ENCODE results near the gene TCF15. TPM values are rescaled to one million over a fixed set of nuclear protein-coding genes. Genes with fewer than 3 reads are reported as not detected.

Gene TCF15
- total and polyA plus RNA-seq, 2 experiments from 2014 or later, result not detected

GRCh38 chr20:576156-576555, 34.0 kb downstream of the TCF15 start:
- H3K27me3 ChIP-seq, result peaks cover 19% of the 10 kb centered on the region
- peaks cover 7% of the 10 kb centered on the region for H3K4me1 ChIP-seq (ENCODE audit: insufficient read depth)
- H4K20me1 ChIP-seq (ENCODE audit: insufficient read depth, poor library complexity, severe bottlenecking), result no peaks in the 10 kb centered on the region
- WGBS (ENCODE audit: low lambda C conversion rate, missing lambda C conversion rate), result 88% methylated on average over 3 of the region's 3 CpGs
- DNase-seq (ENCODE audit: low spot score), result no peak
- no peaks in the 10 kb centered on the region for H3K9me2 ChIP-seq (replicated peaks; ENCODE audit: insufficient read depth)
- no peaks in the 10 kb centered on the region for H3K36me3 ChIP-seq (replicated peaks; ENCODE audit: insufficient read depth, low read depth)
- H3K27ac ChIP-seq, result no peak overlapping the region
- no peak overlapping the region for H3K4me2 ChIP-seq
- no peak for TF ChIP-seq EZH2phosphoT487 (IDR thresholded peaks at IDR 0.05; ENCODE audit: low read depth, severe bottlenecking, unreplicated experiment)
- H2AFZ ChIP-seq, result no peak overlapping the region
- H3K9me3 ChIP-seq (ENCODE audit: low read depth), result no peaks in the 10 kb centered on the region
- no peak overlapping the region for H3K4me3 ChIP-seq
- H3K79me2 ChIP-seq, result no peaks in the 10 kb centered on the region

DNA sequence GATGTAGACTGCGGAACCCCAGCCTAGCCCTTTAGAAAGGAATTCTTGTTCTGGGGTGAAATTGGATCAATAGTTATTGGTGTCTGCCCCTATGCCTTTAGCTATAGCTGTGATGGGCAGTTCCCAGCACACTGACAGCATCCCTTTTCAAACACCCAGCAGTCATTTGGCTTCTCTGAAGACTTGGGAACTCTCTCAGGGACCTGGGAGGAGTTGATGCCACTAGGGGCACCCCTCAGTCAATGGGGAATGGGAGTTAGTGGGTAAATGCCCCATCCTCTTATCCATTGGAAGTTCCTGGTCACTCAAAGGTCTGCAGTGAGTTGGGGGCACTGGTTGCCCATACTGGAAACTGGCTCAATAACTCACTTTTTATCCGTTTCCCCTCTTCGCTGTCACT, 34.9 kb downstream of the TCF15 start:
- Histone ChIP-seq H3K9me2 (replicated peaks; ENCODE audit: insufficient read depth) (no peaks in the 10 kb centered on the region), H3K27me3 (peaks cover 19% of the 10 kb centered on the region), H3K4me2 (no peak overlapping the region), H3K36me3 (replicated peaks; ENCODE audit: insufficient read depth, low read depth) (no peaks in the 10 kb centered on the region), H2AFZ (no peak overlapping the region), H4K20me1 (ENCODE audit: insufficient read depth, poor library complexity, severe bottlenecking) (no peaks in the 10 kb centered on the region), H3K4me1 (ENCODE audit: insufficient read depth) (peaks cover 8% of the 10 kb centered on the region), H3K79me2 (no peaks in the 10 kb centered on the region), H3K27ac (no peak overlapping the region), H3K9me3 (ENCODE audit: low read depth) (no peaks in the 10 kb centered on the region), H3K4me3 (no peak overlapping the region)
- TF ChIP-seq EZH2phosphoT487 (IDR thresholded peaks at IDR 0.05; ENCODE audit: low read depth, severe bottlenecking, unreplicated experiment), result no peak
- no peak for DNase-seq (ENCODE audit: low spot score)
- 96% methylated on average over 3 of the region's 3 CpGs for WGBS (ENCODE audit: low lambda C conversion rate, missing lambda C conversion rate)

- WGBS (ENCODE audit: low lambda C conversion rate, missing lambda C conversion rate), result 40% methylated on average over 14 of the region's 15 CpGs
- no peaks in the 10 kb centered on the region for H3K9me3 ChIP-seq (ENCODE audit: low read depth)
- no peaks in the 10 kb centered on the region for H3K36me3 ChIP-seq (replicated peaks; ENCODE audit: insufficient read depth, low read depth)
- H3K27ac ChIP-seq, result no peak overlapping the region
- no peaks in the 10 kb centered on the region for H4K20me1 ChIP-seq (ENCODE audit: insufficient read depth, poor library complexity, severe bottlenecking)
- no peak for TF ChIP-seq EZH2 (IDR thresholded peaks at IDR 0.05; ENCODE audit: borderline replicate concordance)
- TF ChIP-seq, protein P1, sequence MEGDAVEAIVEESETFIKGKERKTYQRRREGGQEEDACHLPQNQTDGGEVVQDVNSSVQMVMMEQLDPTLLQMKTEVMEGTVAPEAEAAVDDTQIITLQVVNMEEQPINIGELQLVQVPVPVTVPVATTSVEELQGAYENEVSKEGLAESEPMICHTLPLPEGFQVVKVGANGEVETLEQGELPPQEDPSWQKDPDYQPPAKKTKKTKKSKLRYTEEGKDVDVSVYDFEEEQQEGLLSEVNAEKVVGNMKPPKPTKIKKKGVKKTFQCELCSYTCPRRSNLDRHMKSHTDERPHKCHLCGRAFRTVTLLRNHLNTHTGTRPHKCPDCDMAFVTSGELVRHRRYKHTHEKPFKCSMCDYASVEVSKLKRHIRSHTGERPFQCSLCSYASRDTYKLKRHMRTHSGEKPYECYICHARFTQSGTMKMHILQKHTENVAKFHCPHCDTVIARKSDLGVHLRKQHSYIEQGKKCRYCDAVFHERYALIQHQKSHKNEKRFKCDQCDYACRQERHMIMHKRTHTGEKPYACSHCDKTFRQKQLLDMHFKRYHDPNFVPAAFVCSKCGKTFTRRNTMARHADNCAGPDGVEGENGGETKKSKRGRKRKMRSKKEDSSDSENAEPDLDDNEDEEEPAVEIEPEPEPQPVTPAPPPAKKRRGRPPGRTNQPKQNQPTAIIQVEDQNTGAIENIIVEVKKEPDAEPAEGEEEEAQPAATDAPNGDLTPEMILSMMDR (IDR thresholded peaks at IDR 0.05; ENCODE audit: poor library complexity), result no peak
- no peak for TF ChIP-seq EZH2phosphoT487 (IDR thresholded peaks at IDR 0.05; ENCODE audit: low read depth, severe bottlenecking, unreplicated experiment)
- no peak overlapping the region for H3K4me3 ChIP-seq
- H3K4me2 ChIP-seq, result no peak overlapping the region
- DNase-seq (ENCODE audit: low spot score), result no peak
- H3K27me3 ChIP-seq, result peaks cover 19% of the 10 kb centered on the region
- no peak overlapping the region for H2AFZ ChIP-seq
- peaks cover 8% of the 10 kb centered on the region for H3K4me1 ChIP-seq (ENCODE audit: insufficient read depth)
- no peaks in the 10 kb centered on the region for H3K9me2 ChIP-seq (replicated peaks; ENCODE audit: insufficient read depth)
- H3K79me2 ChIP-seq, result no peaks in the 10 kb centered on the region
These were observed 35.7 kb downstream of the TCF15 start for GRCh38 chr20:574297-574942.

DNA sequence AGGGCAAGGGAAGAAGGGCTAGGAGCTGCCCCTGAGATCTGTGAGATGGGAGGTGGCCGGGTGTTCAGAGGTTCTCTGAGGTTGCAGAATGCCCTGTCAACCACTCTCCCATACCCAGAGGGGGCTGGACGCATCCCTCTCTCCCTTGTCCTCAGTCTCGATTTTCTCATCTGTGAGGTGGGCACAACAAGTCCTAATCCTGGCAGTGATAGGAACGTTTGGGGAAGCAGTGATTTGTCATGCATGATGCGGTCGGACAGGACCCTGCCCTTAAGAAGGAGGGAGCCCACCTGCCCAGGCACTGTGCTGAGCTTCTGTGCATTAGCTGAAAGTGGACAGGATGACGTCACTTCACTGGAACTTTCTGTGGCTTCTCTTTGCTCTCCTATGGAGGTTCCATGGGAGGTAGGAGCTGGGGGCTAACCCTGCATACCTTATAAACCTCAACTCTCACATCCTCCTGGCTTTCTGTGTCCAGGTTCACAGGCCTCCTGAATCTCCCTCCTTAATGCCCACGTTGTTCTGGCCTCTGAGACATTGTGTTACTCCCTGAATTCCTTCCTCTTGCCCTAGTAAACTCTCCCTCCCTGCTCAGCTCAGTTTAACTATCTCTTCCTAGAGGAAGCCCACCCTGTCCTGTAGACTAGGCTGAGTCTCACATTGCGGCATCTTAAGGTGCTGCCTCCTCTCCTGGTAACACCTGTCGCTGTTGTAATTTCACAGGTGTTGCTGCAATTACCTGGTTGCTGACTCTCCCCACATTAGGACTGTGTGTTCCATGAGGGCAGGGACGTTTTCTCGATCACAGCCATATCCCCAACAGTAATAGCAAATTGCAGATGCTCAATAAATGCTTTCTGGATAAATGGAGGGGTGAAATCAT, 36.5 kb downstream of the TCF15 start:
- no peaks in the 10 kb centered on the region for H3K36me3 ChIP-seq (replicated peaks; ENCODE audit: insufficient read depth, low read depth)
- H3K4me2 ChIP-seq, result no peak overlapping the region
- H3K27me3 ChIP-seq, result peaks cover 19% of the 10 kb centered on the region
- H4K20me1 ChIP-seq (ENCODE audit: insufficient read depth, poor library complexity, severe bottlenecking), result no peaks in the 10 kb centered on the region
- no peaks in the 10 kb centered on the region for H3K9me3 ChIP-seq (ENCODE audit: low read depth)
- no peak overlapping the region for H3K4me3 ChIP-seq
- 73% methylated on average over 12 of the region's 12 CpGs for WGBS (ENCODE audit: low lambda C conversion rate, missing lambda C conversion rate)
- H3K79me2 ChIP-seq, result no peaks in the 10 kb centered on the region
- H3K9me2 ChIP-seq (replicated peaks; ENCODE audit: insufficient read depth), result no peaks in the 10 kb centered on the region
- no peak overlapping the region for H3K27ac ChIP-seq
- DNase-seq (ENCODE audit: low spot score), result no peak
- TF ChIP-seq EZH2phosphoT487 (IDR thresholded peaks at IDR 0.05; ENCODE audit: low read depth, severe bottlenecking, unreplicated experiment), result no peak
- TF ChIP-seq EZH2 (IDR thresholded peaks at IDR 0.05; ENCODE audit: borderline replicate concordance), result no peak
- TF ChIP-seq, protein P1 (IDR thresholded peaks at IDR 0.05; ENCODE audit: poor library complexity), result no peak
- H2AFZ ChIP-seq, result no peak overlapping the region
- peaks cover 8% of the 10 kb centered on the region for H3K4me1 ChIP-seq (ENCODE audit: insufficient read depth)

Measured in hepatocyte (in vitro differentiated cells).